LNCaP clone FGC (cell line): ENCODE results near the gene SLC35F1.
"Not testable (repeated sequence)": the region's sequence is repeated elsewhere in the genome, so short reads cannot be mapped to it uniquely, and the experiment has no call there.

ENCODE experiments used
- DNase-seq: peaks from one replicate; pipeline ENCODE4 v3.0.0-alpha.2; 2011; ENCODE audit warnings: low read depth
- H3K4me3 ChIP-seq: 2 replicates; pipeline ENCODE4 v1.5.1; 2011; ENCODE audit warnings: mild to moderate bottlenecking, low read depth, low read length, control low read depth
- CTCF ChIP-seq: IDR thresholded peaks from 2 replicates; pipeline ENCODE4 v1.5.1; 2012; ENCODE audit warnings: mild to moderate bottlenecking; ENCODE audit not compliant: control insufficient read depth, insufficient read depth; ENCODE audit errors: extremely low read depth

SLC35F1 gene

GRCh38 chr6:117955684-117956256, 48.7 kb downstream of the SLC35F1 start:
- H3K4me3 ChIP-seq, result no peak overlapping the region
- no peak for TF ChIP-seq CTCF
- no peak for DNase-seq

- no peak for TF ChIP-seq CTCF
- H3K4me3 ChIP-seq, result no peak overlapping the region
- no peak for DNase-seq
Measured at GRCh38 chr6:117956386-117956785, 49.3 kb downstream of the SLC35F1 start.

- TF ChIP-seq CTCF, result no peak
- peak; percentile 15 for DNase-seq
- H3K4me3 ChIP-seq, result no peak overlapping the region
Measured at GRCh38 chr6:117958536-117958935, 51.5 kb downstream of the SLC35F1 start.

GRCh38 chr6:117960877-117961276, 53.8 kb downstream of the SLC35F1 start:
- DNase-seq, result no peak
- TF ChIP-seq CTCF, result no peak
- no peak overlapping the region for H3K4me3 ChIP-seq

- no peak for TF ChIP-seq CTCF
Measured at GRCh38 chr6:117961301-117961700, 54.2 kb downstream of the SLC35F1 start.

GRCh38 chr6:117965763-117966162, 58.7 kb downstream of the SLC35F1 start:
- H3K4me3 ChIP-seq, DNase-seq: not testable (repeated sequence)

More at GRCh38 chr6:117961301-117961700, 54.2 kb downstream of the SLC35F1 start:
- no peak for DNase-seq
- no peak overlapping the region for H3K4me3 ChIP-seq

- H3K4me3 ChIP-seq, result no peak overlapping the region
- no peak for DNase-seq
- no peak for TF ChIP-seq CTCF
Measured at GRCh38 chr6:117971637-117972036, 64.6 kb downstream of the SLC35F1 start.
